Body of pancreas (tissue), 4 donors: ENCODE results near the gene DLL4. TPM values are rescaled to one million over a fixed set of nuclear protein-coding genes. Genes with fewer than 3 reads are reported as not detected.
A peak's percentile ranks its signal among the peaks of the same experiment; 100 is the strongest.

ENCODE experiments used
- ATAC-seq: fragments of 150-250 bp; one replicate; pipeline ENCODE4 v1.9.1; 2016
- DNase-seq, 4 donors: peaks; one replicate each; pipeline ENCODE4 v3.0.0-alpha.2; 2019
- H3K27ac ChIP-seq, 4 donors: fragments of 200-600 bp; sonication (generic); 1 replicate in 3 of 4; 2 replicates in 1 of 4; pipeline versions ENCODE4 v1.5.1 to v1.6.1; 2016 to 2019; ENCODE audit warnings: mild to moderate bottlenecking in 1 of 4, mixed read lengths in 1 of 4, moderate library complexity in 1 of 4
- H3K27me3 ChIP-seq, 2 donors: fragments of 200-600 bp; sonication (generic); one replicate each; pipeline ENCODE4 v1.6.0; 2016; ENCODE audit warnings: mild to moderate bottlenecking in 1 of 2
- H3K36me3 ChIP-seq, 2 donors: fragments of 200-600 bp; sonication (generic); replicated peaks in 1 of 2; 2 replicates each; pipeline ENCODE4 v1.5.1; 2016; ENCODE audit warnings: low read depth in 2 of 2; ENCODE audit not compliant: insufficient read depth in 1 of 2
- H3K4me1 ChIP-seq: fragments of 200-600 bp; sonication (generic); one replicate; pipeline ENCODE4 v1.6.0; 2016
- H3K4me3 ChIP-seq, 2 donors: fragments of 200-600 bp; sonication (generic); 1 replicate in 1 of 2; 2 replicates in 1 of 2; pipeline ENCODE4 v1.5.1; 2016 to 2019
- H3K9me3 ChIP-seq, 3 donors: fragments of 200-600 bp; sonication (generic); 1 replicate in 2 of 3; 2 replicates in 1 of 3; pipeline ENCODE4 v1.5.1; 2016
- CTCF ChIP-seq, 7 experiments: fragments of 450-650 bp in 4 of 7; fragments of 200-600 bp in 3 of 7; sonication (generic) in 3 of 7; IDR thresholded peaks; one replicate each; pipeline ENCODE4 v1.5.1; 2016 to 2019; ENCODE audit warnings: antibody characterized with exemption in 7 of 7
- POLR2A ChIP-seq, 3 donors: fragments of 450-650 bp; IDR thresholded peaks; one replicate each; pipeline ENCODE4 v1.6.1; 2016; ENCODE audit warnings: antibody characterized with exemption in 3 of 3, mild to moderate bottlenecking in 2 of 3
- WGBS, 2 donors: methylation state at CpG; one replicate each; pipeline ENCODE4 v1.1.5; 2017; 5-methylcytosine and 5-hydroxymethylcytosine counted together
- intact Hi-C: fragments of 100-400 bp; cut with DNase I; formaldehyde crosslinking; loops from one replicate; pipeline ENCODE4 v1.15.1; 2023
- total RNA-seq, 2 donors: library from RNA; depleted of rRNA; stranded (reverse); fragments of >200 nt; gene quantifications; one replicate each; pipeline ENCODE4 v1.1.0, GENCODE V29; 2016

The DLL4 gene
- total RNA-seq, 2 donors from 2014 or later: 0.33 to 3.6 TPM

- Histone ChIP-seq H3K4me1 (peaks cover 27% of the 10 kb centered on the region), H3K36me3 (no peaks in the 10 kb centered on the region), H3K4me3 (no peak overlapping the region), H3K9me3 (no peaks in the 10 kb centered on the region), H3K27ac (no peak overlapping the region), H3K27me3 (no peaks in the 10 kb centered on the region)
- DNase-seq (no peak), ATAC-seq (no peak)
- intact Hi-C loops: no loop called here
- WGBS, 2 donors: 84 to 86% methylated on average over 4 to 9 of the region's 9 CpGs
- no peak for TF ChIP-seq CTCF (IDR thresholded peaks at IDR 0.05)
- TF ChIP-seq POLR2A (IDR thresholded peaks at IDR 0.05): no peak
These were observed 14.7 kb downstream of the DLL4 start for GRCh38 chr15:40943764-40944365.

- no peaks in the 10 kb centered on the region for H3K9me3 ChIP-seq
- TF ChIP-seq POLR2A (IDR thresholded peaks at IDR 0.05): no peak
- TF ChIP-seq CTCF (IDR thresholded peaks at IDR 0.05): no peak
- 41 to 49% methylated on average over 9 to 11 of the region's 11 CpGs for WGBS, 2 donors
- H3K4me1 ChIP-seq: peaks cover 34% of the 10 kb centered on the region
- H3K27me3 ChIP-seq: no peaks in the 10 kb centered on the region
- intact Hi-C loops: no loop called here
- no peak for ATAC-seq
- no peak overlapping the region for H3K4me3 ChIP-seq
- no peaks in the 10 kb centered on the region for H3K36me3 ChIP-seq
- no peak overlapping the region for H3K27ac ChIP-seq
- no peak for DNase-seq
These were observed 15.6 kb downstream of the DLL4 start for GRCh38 chr15:40944510-40945296.

GRCh38 chr15:40948706-40949473 is 19.8 kb downstream of the DLL4 start:
- Histone ChIP-seq H3K27me3 (no peaks in the 10 kb centered on the region), H3K36me3 (no peaks in the 10 kb centered on the region), H3K4me3 (no peak overlapping the region), H3K4me1 (peaks cover 35% of the 10 kb centered on the region), H3K9me3 (no peaks in the 10 kb centered on the region), H3K27ac (peak overlapping the region; percentile 62 to 83 (median 73))
- no peak for TF ChIP-seq POLR2A (IDR thresholded peaks at IDR 0.05)
- no peak for TF ChIP-seq CTCF (IDR thresholded peaks at IDR 0.05)
- ATAC-seq (no peak), DNase-seq (no peak)
- intact Hi-C loops: no loop called here
- WGBS, 2 donors: 78 to 90% methylated on average over 21 of the region's 21 CpGs

- peak in 1 of 7 experiments; percentile 6 for TF ChIP-seq CTCF (IDR thresholded peaks at IDR 0.05)
- TF ChIP-seq POLR2A (IDR thresholded peaks at IDR 0.05): peak in 1 of 3 donors; percentile 31
- H3K4me1 ChIP-seq: peaks cover 40% of the 10 kb centered on the region
- peak overlapping the region; percentile 62 to 83 (median 73) for H3K27ac ChIP-seq
- H3K9me3 ChIP-seq: no peaks in the 10 kb centered on the region
- 13 to 16% methylated on average over 7 of the region's 7 CpGs for WGBS, 2 donors
- intact Hi-C loops: no loop called here
- DNase-seq (peak; percentile 64 to 80 (median 76)), ATAC-seq (peak; percentile 52)
- no peaks in the 10 kb centered on the region for H3K36me3 ChIP-seq
- no peaks in the 10 kb centered on the region for H3K27me3 ChIP-seq
- no peak overlapping the region for H3K4me3 ChIP-seq
These were observed 20.6 kb downstream of the DLL4 start for GRCh38 chr15:40949756-40950207.
